ENCODE data around the gene EHBP1. TPM values are rescaled to one million over a fixed set of nuclear protein-coding genes. Genes with fewer than 3 reads are reported as not detected.

The EHBP1 gene
- total RNA-seq, 2 donors from 2014 or later = 28.4 to 67.7 TPM

DNA sequence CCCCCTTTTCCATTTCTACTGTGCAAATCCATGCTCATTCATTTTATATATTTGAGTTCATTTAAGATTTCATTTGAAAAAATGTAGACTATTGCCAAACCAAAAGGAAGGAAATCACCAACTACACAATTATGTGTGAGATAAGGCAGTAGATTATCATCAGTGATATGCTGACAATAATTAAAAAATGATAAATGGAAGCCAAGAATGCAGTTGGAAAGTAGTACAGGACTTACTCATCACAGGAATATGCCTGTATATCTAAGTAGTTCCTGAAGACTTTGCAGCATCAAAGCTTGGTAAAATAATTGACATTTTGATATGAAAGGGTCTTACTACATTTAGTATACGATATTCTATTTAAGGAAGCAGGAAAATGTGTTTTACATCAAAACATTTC lies 179.0 kb downstream of the EHBP1 start:
- TF ChIP-seq, protein P1, sequence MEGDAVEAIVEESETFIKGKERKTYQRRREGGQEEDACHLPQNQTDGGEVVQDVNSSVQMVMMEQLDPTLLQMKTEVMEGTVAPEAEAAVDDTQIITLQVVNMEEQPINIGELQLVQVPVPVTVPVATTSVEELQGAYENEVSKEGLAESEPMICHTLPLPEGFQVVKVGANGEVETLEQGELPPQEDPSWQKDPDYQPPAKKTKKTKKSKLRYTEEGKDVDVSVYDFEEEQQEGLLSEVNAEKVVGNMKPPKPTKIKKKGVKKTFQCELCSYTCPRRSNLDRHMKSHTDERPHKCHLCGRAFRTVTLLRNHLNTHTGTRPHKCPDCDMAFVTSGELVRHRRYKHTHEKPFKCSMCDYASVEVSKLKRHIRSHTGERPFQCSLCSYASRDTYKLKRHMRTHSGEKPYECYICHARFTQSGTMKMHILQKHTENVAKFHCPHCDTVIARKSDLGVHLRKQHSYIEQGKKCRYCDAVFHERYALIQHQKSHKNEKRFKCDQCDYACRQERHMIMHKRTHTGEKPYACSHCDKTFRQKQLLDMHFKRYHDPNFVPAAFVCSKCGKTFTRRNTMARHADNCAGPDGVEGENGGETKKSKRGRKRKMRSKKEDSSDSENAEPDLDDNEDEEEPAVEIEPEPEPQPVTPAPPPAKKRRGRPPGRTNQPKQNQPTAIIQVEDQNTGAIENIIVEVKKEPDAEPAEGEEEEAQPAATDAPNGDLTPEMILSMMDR (IDR thresholded peaks at IDR 0.05) = no peak
- no peaks in the 10 kb centered on the region for H3K27me3 ChIP-seq (replicated peaks; ENCODE audit: insufficient read depth)

DNA sequence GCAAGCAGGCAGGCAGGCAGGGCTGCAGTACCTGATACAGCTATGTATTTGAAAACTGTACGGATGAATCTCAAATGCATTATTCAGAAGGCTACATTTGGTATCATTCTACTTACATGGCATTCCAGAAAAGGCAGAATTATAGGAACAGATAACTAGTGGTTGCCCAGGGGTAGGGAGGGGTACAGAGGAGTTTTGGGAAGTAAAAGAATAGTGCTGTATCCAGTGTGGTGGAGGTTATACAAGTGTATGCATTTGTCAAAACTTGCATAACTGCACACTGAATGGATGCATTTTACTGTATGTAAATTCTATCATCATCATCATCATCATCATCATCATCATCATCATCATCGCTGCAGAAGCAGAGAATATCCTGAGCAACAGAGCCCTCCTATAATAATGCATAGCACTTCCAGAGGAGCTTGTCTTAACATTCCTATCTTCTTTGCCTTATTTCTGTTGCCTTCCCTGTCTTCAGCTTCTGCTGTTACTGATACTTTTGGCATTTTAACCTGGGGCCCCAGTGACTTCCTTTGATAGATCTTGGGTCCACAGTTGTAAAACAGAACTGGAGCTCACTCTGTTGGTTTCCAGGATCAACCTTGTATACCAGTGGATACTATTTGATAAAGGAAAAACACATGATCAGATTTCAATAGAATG lies 189.6 kb downstream of the EHBP1 start:
- ATAC-seq (ENCODE audit: insufficient number of reproducible peaks, low FRiP score, low read depth) = no peak

More for the DNA sequence above, 179.0 kb downstream of the EHBP1 start:
- no peak overlapping the region for H3K4me3 ChIP-seq
- DNase-seq (ENCODE audit: low spot score) (no peak), ATAC-seq (ENCODE audit: insufficient number of reproducible peaks, low FRiP score, low read depth) (no peak)
- H3K36me3 ChIP-seq = no peaks in the 10 kb centered on the region
- H3K4me1 ChIP-seq (ENCODE audit: control insufficient read depth in 1 of 2, low read depth in 2 of 2) = no peaks in the 10 kb centered on the region
- H3K9me3 ChIP-seq = no peaks in the 10 kb centered on the region
- H3K27ac ChIP-seq = no peak overlapping the region

DNA sequence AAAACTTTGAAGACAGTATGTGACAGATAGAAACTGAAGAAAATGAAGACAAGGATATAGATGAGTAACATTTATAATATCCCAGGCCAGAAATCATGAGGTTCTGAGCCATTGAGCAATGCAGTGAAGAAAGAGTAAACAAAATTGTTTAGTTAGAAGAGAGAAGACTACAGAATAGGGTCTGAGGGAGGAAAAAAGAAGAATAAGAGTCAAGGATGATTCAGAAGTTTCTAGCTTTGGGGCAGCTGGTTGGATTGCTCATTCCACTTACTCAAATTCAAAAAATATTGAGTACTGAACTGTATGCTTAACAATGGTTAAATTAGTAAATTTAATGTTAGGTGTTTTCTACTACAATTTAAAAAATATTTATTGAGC lies 190.1 kb downstream of the EHBP1 start:
- H3K36me3 ChIP-seq = no peaks in the 10 kb centered on the region
- no peak for ATAC-seq (ENCODE audit: insufficient number of reproducible peaks, low FRiP score, low read depth)
- no peak overlapping the region for H3K27ac ChIP-seq
- no peak overlapping the region for H3K4me3 ChIP-seq
- TF ChIP-seq, protein P1 (IDR thresholded peaks at IDR 0.05) = no peak
- DNase-seq (ENCODE audit: low spot score) = no peak
- H3K27me3 ChIP-seq (replicated peaks; ENCODE audit: insufficient read depth) = no peaks in the 10 kb centered on the region
- H3K9me3 ChIP-seq = no peaks in the 10 kb centered on the region
- no peaks in the 10 kb centered on the region for H3K4me1 ChIP-seq (ENCODE audit: control insufficient read depth in 1 of 2, low read depth in 2 of 2)

More for the DNA sequence above, 189.6 kb downstream of the EHBP1 start:
- Histone ChIP-seq H3K9me3 (no peaks in the 10 kb centered on the region), H3K27ac (no peak overlapping the region), H3K36me3 (no peaks in the 10 kb centered on the region), H3K27me3 (replicated peaks; ENCODE audit: insufficient read depth) (no peaks in the 10 kb centered on the region), H3K4me3 (no peak overlapping the region), H3K4me1 (ENCODE audit: control insufficient read depth in 1 of 2, low read depth in 2 of 2) (no peaks in the 10 kb centered on the region)
- TF ChIP-seq, protein P1 (IDR thresholded peaks at IDR 0.05) = no peak
- DNase-seq (ENCODE audit: low spot score) = no peak

DNA sequence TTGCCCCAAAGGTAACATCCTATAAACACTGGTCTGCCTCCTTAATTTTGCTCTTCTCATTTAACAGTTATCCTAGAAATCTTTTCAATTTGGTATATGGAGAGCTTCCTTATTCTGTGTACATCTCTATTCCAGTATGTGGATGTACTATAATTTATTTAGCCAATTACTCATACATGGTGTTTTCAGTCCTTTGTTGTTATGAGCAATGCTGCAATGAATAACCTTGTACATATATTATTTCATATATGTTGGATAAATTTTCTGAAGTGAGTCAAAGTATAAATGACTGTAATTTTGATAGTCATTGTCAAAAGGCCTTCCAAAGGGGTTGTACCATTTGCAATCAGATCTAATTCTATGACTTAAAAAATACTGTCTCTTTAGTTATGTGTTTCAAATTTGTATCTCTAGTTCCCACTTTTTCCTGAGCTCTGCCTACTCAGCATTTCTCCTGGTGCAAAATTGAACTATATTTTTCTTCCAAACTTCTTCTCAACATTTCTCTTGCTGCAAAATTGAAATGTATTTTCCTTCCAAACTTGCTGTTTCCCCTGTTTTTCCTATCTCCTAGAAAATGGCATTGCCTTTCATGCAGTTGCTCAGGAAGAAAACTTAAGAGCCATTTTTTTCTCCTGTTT lies 191.8 kb downstream of the EHBP1 start:
- TF ChIP-seq, protein P1 (IDR thresholded peaks at IDR 0.05) = no peak
- H3K9me3 ChIP-seq = no peaks in the 10 kb centered on the region
- H3K4me1 ChIP-seq (ENCODE audit: control insufficient read depth in 1 of 2, low read depth in 2 of 2) = no peaks in the 10 kb centered on the region
- H3K4me3 ChIP-seq = no peak overlapping the region
- H3K27me3 ChIP-seq (replicated peaks; ENCODE audit: insufficient read depth) = no peaks in the 10 kb centered on the region
- H3K27ac ChIP-seq = no peak overlapping the region
- DNase-seq (ENCODE audit: low spot score) (no peak), ATAC-seq (ENCODE audit: insufficient number of reproducible peaks, low FRiP score, low read depth) (no peak)
- no peaks in the 10 kb centered on the region for H3K36me3 ChIP-seq

DNA sequence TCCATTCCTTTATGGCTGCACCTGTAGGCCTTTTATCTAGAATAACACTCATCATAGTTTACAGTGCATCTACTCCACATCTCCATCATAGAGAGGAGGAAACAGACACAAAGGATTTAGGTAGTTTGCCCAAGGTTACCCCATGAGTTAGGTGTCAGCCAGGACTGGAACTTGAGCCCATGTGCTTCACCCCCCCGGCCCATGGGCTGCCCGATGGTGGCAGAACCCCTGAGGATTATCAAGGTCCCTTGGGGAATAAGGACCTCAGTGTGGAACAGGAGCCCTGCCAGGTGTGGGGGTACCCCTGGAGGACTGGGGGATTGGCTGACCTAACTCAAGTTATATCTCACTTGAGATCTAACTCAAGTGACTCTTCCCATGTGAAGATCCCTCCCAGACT lies 198.8 kb downstream of the EHBP1 start:
- Histone ChIP-seq H3K4me3 (no peak overlapping the region), H3K27ac (no peak overlapping the region), H3K36me3 (no peaks in the 10 kb centered on the region), H3K4me1 (ENCODE audit: control insufficient read depth in 1 of 2, low read depth in 2 of 2) (no peaks in the 10 kb centered on the region), H3K27me3 (replicated peaks; ENCODE audit: insufficient read depth) (no peaks in the 10 kb centered on the region), H3K9me3 (no peaks in the 10 kb centered on the region)
- DNase-seq (ENCODE audit: low spot score) = no peak
- TF ChIP-seq, protein P1 (IDR thresholded peaks at IDR 0.05) = no peak
- no peak for ATAC-seq (ENCODE audit: insufficient number of reproducible peaks, low FRiP score, low read depth)

All from thoracic aorta (tissue), 2 donors.